ENCODE measurements around the gene SBNO2. TPM values are rescaled to one million over a fixed set of nuclear protein-coding genes. Genes with fewer than 3 reads are reported as not detected.
A peak's percentile ranks its signal among the peaks of the same experiment; 100 is the strongest.

Gene SBNO2
- polyA plus RNA-seq, 2 donors: 43.1 to 56.5 TPM

DNA sequence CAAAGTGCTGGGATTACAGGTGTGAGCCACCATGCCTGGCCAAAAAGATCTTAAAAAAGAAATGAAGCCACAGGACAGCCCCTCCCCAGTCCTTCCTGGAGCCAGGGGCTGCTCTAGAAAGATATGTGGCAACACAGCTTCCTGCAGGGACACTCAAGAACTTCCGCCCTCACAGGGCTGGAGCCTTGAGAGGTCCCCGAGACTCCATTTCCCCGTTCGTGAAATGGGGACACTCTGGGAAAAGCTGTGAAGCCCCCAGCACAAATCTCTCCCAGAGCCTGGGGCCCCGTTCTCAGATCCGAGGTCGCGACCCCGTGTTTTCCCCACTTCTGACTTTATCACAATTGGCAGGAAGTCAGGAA lies 72.8 kb downstream of the SBNO2 start:
- peaks cover 0 to 3% of the 10 kb centered on the region in 2 donors for H3K36me3 ChIP-seq (ENCODE audit: control insufficient read depth in 2 of 2, insufficient read depth in 2 of 2, low read length in 1 of 2)
- H3K4me3 ChIP-seq (ENCODE audit: low read depth in 1 of 2, low read length in 2 of 2): no peak overlapping the region
- peaks cover 8 to 22% of the 10 kb centered on the region in 2 donors for H3K4me1 ChIP-seq (ENCODE audit: control insufficient read depth in 2 of 2, insufficient read depth in 2 of 2, low read length in 1 of 2)

DNA sequence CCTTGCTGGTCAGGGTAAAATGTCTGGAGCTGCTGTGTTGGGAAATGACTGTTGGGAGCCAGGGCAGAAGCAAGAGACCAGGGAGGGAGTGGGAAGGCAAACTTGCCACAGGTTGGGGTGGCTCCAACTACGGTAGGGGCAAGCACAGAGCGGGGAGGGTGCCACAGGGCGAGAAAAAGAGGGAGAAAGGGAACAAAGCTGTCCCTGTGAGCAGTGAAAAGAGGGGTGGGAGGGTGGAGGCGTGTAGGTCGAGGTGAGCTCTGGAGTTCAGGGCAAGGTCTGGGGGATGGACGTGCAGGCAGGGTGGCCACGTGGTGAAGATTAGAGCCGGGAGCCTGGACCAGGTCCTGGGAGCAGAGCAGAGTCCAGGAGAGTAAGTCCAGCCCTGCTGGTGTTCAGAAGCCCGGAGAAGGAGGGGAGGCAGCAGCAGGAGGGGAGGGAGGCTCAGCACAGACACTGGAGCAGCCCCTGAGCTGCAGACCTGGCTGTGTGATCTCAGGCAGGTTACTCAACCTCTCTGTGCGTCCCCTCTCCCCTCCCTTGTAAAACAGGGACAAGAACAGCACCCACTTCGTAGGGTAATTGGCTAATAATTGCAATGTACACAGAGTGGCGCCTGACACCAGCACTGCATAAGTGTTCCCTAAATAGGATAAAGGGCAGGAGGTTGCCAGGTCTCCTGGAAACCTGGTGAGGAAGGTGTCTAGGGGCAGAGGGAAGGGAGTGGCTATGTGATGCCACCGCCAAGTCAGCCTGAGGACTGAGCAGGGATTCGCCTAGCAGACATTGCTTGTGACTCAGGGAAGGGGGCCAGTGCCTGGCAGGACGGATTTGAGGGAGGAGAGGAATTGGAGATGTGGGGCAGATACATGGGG lies 75.7 kb downstream of the SBNO2 start:
- Histone ChIP-seq H3K4me3 (ENCODE audit: low read depth in 1 of 2, low read length in 2 of 2) (no peak overlapping the region), H3K27ac (ENCODE audit: low read depth in 2 of 2, low read length in 1 of 2) (peak overlapping the region; percentile 76 to 94), H3K4me1 (ENCODE audit: control insufficient read depth in 2 of 2, insufficient read depth in 2 of 2, low read length in 1 of 2) (peaks cover 8 to 21% of the 10 kb centered on the region in 2 donors), H3K9me3 (ENCODE audit: control insufficient read depth in 2 of 2, insufficient read depth in 1 of 2, low read depth in 1 of 2, low read length in 1 of 2) (no peaks in the 10 kb centered on the region), H3K27me3 (ENCODE audit: control insufficient read depth in 1 of 2, insufficient read depth in 2 of 2, low read length in 2 of 2) (no peaks in the 10 kb centered on the region), H3K36me3 (ENCODE audit: control insufficient read depth in 2 of 2, insufficient read depth in 2 of 2, low read length in 1 of 2) (no peaks in the 10 kb centered on the region)
- WGBS, 2 donors: 51 to 55% methylated on average over 15 of the region's 15 CpGs

More for the DNA sequence above, 72.8 kb downstream of the SBNO2 start:
- H3K27me3 ChIP-seq (ENCODE audit: control insufficient read depth in 1 of 2, insufficient read depth in 2 of 2, low read length in 2 of 2): no peaks in the 10 kb centered on the region
- WGBS, 2 donors: 22 to 34% methylated on average over 9 of the region's 9 CpGs
- peak overlapping the region; percentile 93 to 99 for H3K27ac ChIP-seq (ENCODE audit: low read depth in 2 of 2, low read length in 1 of 2)
- H3K9me3 ChIP-seq (ENCODE audit: control insufficient read depth in 2 of 2, insufficient read depth in 1 of 2, low read depth in 1 of 2, low read length in 1 of 2): no peaks in the 10 kb centered on the region

DNA sequence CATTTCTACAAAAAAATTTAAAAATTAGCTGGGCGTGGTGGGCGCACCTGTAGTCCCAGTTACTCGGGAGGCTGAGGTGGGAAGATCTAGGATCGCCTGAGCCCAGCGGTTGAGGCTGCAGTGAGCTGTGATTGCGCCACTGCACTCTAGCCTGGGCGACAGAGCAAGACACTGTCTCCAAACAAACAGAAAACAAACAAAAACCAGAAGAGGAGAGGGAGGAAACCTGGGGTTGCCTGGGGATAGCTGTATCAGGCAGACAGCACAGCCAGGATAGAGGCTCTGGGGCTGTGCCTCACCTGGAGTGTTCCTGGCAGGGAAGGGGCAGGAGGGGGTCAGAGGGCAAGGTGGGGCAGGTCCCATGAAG lies 76.3 kb downstream of the SBNO2 start:
- Histone ChIP-seq H3K36me3 (ENCODE audit: control insufficient read depth in 2 of 2, insufficient read depth in 2 of 2, low read length in 1 of 2) (peaks cover 0 to 2% of the 10 kb centered on the region in 2 donors), H3K9me3 (ENCODE audit: control insufficient read depth in 2 of 2, insufficient read depth in 1 of 2, low read depth in 1 of 2, low read length in 1 of 2) (no peaks in the 10 kb centered on the region), H3K4me1 (ENCODE audit: control insufficient read depth in 2 of 2, insufficient read depth in 2 of 2, low read length in 1 of 2) (peaks cover 8 to 22% of the 10 kb centered on the region in 2 donors), H3K27me3 (ENCODE audit: control insufficient read depth in 1 of 2, insufficient read depth in 2 of 2, low read length in 2 of 2) (no peaks in the 10 kb centered on the region), H3K4me3 (ENCODE audit: low read depth in 1 of 2, low read length in 2 of 2) (no peak overlapping the region), H3K27ac (ENCODE audit: low read depth in 2 of 2, low read length in 1 of 2) (peak overlapping the region; percentile 74 to 76)
- WGBS, 2 donors: 72 to 77% methylated on average over 7 of the region's 7 CpGs

DNA sequence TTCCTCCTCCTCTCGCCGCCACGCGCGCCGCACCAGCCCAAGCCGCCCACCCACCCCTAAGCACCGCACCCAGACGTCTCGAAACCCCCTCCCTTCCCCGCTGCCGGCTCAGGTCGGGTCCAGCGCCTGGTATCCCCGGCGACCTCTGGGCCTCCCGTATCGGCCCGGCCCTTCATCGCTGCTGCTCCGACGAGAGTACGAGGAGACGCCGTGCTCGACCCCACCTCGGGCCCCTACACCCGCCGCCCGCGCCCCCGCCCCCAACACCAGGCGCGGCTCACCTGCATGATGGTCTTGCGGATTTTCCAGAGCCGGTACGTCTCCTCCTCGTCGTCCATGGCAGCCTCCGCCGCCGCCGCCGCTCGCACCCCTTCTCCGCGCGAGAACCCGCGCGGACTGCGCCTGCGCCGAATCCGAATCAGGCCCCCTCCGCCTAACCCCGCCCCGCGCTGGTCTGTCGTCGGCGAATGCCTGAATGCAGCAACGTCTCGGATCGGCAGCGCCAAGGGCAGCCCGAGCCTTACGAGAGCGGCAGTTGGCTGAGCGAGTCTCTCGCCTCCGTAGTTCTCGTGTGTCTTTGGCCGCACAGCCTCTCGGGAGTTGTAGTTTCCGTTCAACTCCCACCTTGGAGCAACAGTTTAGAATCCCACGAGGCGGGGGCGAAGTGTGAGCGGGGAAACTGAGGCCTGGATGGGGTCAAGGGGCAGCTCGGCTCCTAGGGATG lies 78.9 kb downstream of the SBNO2 start, which contains the start of gene POLR2E:
TSS of gene POLR2E (minus strand) at position 398 of the 724 bp plus-strand sequence. CDS start at position 338, 60 bp downstream.
- peaks cover 8 to 19% of the 10 kb centered on the region in 2 donors for H3K4me1 ChIP-seq (ENCODE audit: control insufficient read depth in 2 of 2, insufficient read depth in 2 of 2, low read length in 1 of 2)
- no peaks in the 10 kb centered on the region for H3K9me3 ChIP-seq (ENCODE audit: control insufficient read depth in 2 of 2, insufficient read depth in 1 of 2, low read depth in 1 of 2, low read length in 1 of 2)
- H3K4me3 ChIP-seq (ENCODE audit: low read depth in 1 of 2, low read length in 2 of 2): peak within 1 kb of the TSS; percentile 79 to 92
- H3K27me3 ChIP-seq (ENCODE audit: control insufficient read depth in 1 of 2, insufficient read depth in 2 of 2, low read length in 2 of 2): no peaks in the 10 kb centered on the region
- peaks cover 0 to 21% of the 10 kb centered on the region in 2 donors for H3K36me3 ChIP-seq (ENCODE audit: control insufficient read depth in 2 of 2, insufficient read depth in 2 of 2, low read length in 1 of 2)
- WGBS, 2 donors: 0% methylated on average over 79 to 81 of the region's 81 CpGs
- H3K27ac ChIP-seq (ENCODE audit: low read depth in 2 of 2, low read length in 1 of 2): peak within 1 kb of the TSS; percentile 72 to 79

DNA sequence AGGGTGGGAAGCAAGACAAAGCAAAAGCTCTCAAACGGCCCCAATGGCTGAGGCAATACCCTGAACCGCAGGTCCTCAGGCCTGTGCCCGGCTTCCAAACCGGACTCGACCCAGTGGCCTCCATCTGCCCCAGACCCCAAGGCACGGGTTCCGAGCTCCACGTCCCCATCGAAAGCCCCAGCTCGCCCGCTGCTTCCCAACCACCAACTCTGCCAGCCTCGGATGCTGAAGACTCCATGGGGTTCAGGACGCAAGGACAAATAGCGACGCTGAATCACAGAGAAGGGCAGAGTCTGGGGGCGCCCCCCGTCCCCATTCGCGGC lies 79.5 kb downstream of the SBNO2 start:
- no peaks in the 10 kb centered on the region for H3K27me3 ChIP-seq (ENCODE audit: control insufficient read depth in 1 of 2, insufficient read depth in 2 of 2, low read length in 2 of 2)
- H3K9me3 ChIP-seq (ENCODE audit: control insufficient read depth in 2 of 2, insufficient read depth in 1 of 2, low read depth in 1 of 2, low read length in 1 of 2): no peaks in the 10 kb centered on the region
- H3K36me3 ChIP-seq (ENCODE audit: control insufficient read depth in 2 of 2, insufficient read depth in 2 of 2, low read length in 1 of 2): peaks cover 0 to 21% of the 10 kb centered on the region in 2 donors
- 1 to 2% methylated on average over 18 to 19 of the region's 19 CpGs for WGBS, 2 donors
- H3K4me1 ChIP-seq (ENCODE audit: control insufficient read depth in 2 of 2, insufficient read depth in 2 of 2, low read length in 1 of 2): peaks cover 8 to 19% of the 10 kb centered on the region in 2 donors
- H3K27ac ChIP-seq (ENCODE audit: low read depth in 2 of 2, low read length in 1 of 2): peak overlapping the region; percentile 72 to 79
- peak overlapping the region; percentile 79 to 92 for H3K4me3 ChIP-seq (ENCODE audit: low read depth in 1 of 2, low read length in 2 of 2)

DNA sequence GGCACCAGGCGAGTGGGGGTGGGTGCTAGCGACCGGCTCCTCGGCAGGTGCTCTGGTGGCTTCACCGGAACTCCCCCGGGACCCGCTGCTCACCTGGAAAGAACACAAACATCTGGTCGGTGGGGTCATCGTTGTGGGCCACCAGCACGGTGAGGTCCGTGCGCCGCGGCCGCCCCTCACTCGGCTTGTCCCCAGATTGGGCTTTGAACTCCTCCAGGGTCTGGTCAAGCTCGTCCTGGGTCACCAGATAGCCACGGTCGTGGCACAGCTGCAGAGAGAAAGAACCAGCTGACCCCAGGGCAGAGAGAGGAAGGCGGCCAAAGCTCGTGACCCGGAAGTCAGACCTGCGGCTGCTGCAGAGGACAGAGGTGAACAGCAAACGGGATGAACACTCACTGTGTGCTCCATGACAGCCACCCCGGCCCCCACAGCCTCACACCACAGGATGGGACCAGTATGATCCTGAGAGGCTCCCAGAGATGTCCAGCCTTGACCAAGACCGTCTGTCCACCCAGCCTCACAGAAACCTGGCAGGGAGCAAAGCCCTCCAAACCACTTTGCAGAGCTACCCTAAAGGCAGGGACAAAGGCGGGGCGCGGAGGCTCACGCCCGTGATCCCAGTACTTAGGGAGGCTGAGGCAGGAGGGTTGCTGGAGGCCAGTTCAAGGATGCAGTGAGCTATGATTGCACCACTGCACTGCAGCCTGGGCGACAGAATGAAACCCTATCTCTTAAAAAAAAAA lies 80.1 kb downstream of the SBNO2 start:
- peaks cover 0 to 27% of the 10 kb centered on the region in 2 donors for H3K36me3 ChIP-seq (ENCODE audit: control insufficient read depth in 2 of 2, insufficient read depth in 2 of 2, low read length in 1 of 2)
- H3K4me3 ChIP-seq (ENCODE audit: low read depth in 1 of 2, low read length in 2 of 2): peak overlapping the region; percentile 79 to 92
- H3K4me1 ChIP-seq (ENCODE audit: control insufficient read depth in 2 of 2, insufficient read depth in 2 of 2, low read length in 1 of 2): peaks cover 6 to 15% of the 10 kb centered on the region in 2 donors

DNA sequence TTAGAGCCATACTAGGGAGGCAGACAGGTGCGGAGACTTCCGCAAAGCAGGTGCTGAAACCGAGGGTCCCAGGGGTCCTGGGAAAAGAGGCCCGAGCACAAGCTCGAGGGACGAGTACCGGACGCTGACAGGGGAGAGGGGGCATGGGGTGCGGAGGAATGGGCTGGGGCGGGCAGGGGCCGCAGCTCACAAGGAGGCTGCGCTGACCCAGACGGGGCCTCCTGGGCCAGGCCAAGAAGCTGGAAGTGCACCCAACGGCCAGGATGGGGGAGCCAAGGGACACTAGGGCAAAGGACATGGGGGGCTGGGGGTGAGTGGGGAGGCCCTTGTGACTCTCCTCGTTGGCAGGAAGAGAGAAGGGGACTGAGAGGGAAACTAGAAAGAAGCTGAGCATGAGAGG lies 80.7 kb downstream of the SBNO2 start:
- H3K9me3 ChIP-seq (ENCODE audit: control insufficient read depth in 2 of 2, insufficient read depth in 1 of 2, low read depth in 1 of 2, low read length in 1 of 2): no peaks in the 10 kb centered on the region
- no peaks in the 10 kb centered on the region for H3K27me3 ChIP-seq (ENCODE audit: control insufficient read depth in 1 of 2, insufficient read depth in 2 of 2, low read length in 2 of 2)
- H3K36me3 ChIP-seq (ENCODE audit: control insufficient read depth in 2 of 2, insufficient read depth in 2 of 2, low read length in 1 of 2): peaks cover 0 to 33% of the 10 kb centered on the region in 2 donors
- peaks cover 6 to 12% of the 10 kb centered on the region in 2 donors for H3K4me1 ChIP-seq (ENCODE audit: control insufficient read depth in 2 of 2, insufficient read depth in 2 of 2, low read length in 1 of 2)
- H3K4me3 ChIP-seq (ENCODE audit: low read depth in 1 of 2, low read length in 2 of 2): no peak overlapping the region
- no peak overlapping the region for H3K27ac ChIP-seq (ENCODE audit: low read depth in 2 of 2, low read length in 1 of 2)
- WGBS, 2 donors: 84 to 87% methylated on average over 14 to 15 of the region's 15 CpGs

More for the DNA sequence above, 80.1 kb downstream of the SBNO2 start:
- 57% methylated on average over 32 of the region's 32 CpGs for WGBS, 2 donors
- Histone ChIP-seq H3K9me3 (ENCODE audit: control insufficient read depth in 2 of 2, insufficient read depth in 1 of 2, low read depth in 1 of 2, low read length in 1 of 2) (no peaks in the 10 kb centered on the region), H3K27me3 (ENCODE audit: control insufficient read depth in 1 of 2, insufficient read depth in 2 of 2, low read length in 2 of 2) (no peaks in the 10 kb centered on the region), H3K27ac (ENCODE audit: low read depth in 2 of 2, low read length in 1 of 2) (peak overlapping the region in 1 of 2 donors; percentile 6)

DNA sequence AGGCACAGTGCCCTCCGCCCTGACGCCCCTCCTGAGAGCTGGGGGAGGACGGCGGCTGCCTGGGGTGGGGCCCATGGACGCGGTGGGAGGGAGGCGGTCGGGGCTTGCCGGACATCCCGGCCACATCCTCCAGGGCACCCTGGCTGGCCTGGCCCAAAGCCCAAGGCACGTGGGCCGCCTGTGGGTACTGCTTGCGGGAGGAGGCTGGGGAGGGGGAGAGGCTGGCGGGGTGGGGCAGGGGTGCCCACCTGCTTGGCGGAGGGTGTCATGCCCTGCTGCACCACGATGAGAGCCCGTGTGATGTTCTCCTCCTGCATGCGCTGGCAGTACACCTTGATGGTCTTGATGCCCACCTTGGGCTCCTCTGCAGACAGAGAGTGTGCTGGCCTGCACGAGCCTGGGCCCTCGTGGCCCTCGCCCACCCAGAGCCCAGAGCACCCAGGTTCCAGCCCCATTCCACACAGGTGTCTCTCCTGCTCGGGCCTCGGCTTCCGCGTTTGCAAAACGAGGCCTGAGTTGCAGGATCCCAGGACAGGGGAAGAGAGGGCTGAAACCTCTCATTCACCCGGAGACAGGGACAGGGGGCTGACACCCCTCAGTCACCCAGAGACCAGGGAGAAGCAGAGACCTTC lies 82.4 kb downstream of the SBNO2 start:
- no peak overlapping the region for H3K4me3 ChIP-seq (ENCODE audit: low read depth in 1 of 2, low read length in 2 of 2)
- no peaks in the 10 kb centered on the region for H3K27me3 ChIP-seq (ENCODE audit: control insufficient read depth in 1 of 2, insufficient read depth in 2 of 2, low read length in 2 of 2)
- H3K27ac ChIP-seq (ENCODE audit: low read depth in 2 of 2, low read length in 1 of 2): no peak overlapping the region
- H3K9me3 ChIP-seq (ENCODE audit: control insufficient read depth in 2 of 2, insufficient read depth in 1 of 2, low read depth in 1 of 2, low read length in 1 of 2): no peaks in the 10 kb centered on the region
- peaks cover 0 to 43% of the 10 kb centered on the region in 2 donors for H3K36me3 ChIP-seq (ENCODE audit: control insufficient read depth in 2 of 2, insufficient read depth in 2 of 2, low read length in 1 of 2)
- peaks cover 6 to 12% of the 10 kb centered on the region in 2 donors for H3K4me1 ChIP-seq (ENCODE audit: control insufficient read depth in 2 of 2, insufficient read depth in 2 of 2, low read length in 1 of 2)
- WGBS, 2 donors: 88 to 89% methylated on average over 27 of the region's 27 CpGs

All from esophagus (tissue), 2 donors.